WTC11 (cell line): Measurements from ENCODE around the gene UMAD1.

Experiments
- CBFB ChIP-seq: sonication (generic); formaldehyde crosslinking; IDR thresholded peaks from 2 replicates; pipeline ENCODE4 v1.8.1; 2022; ENCODE audit warnings: mild to moderate bottlenecking, low read depth, missing genetic modification reagents
- CTCF ChIP-seq: fragments of 200-600 bp; IDR thresholded peaks from 2 replicates; pipeline ENCODE4 v1.8.0; 2022; ENCODE audit warnings: antibody characterized with exemption
- ESRRA ChIP-seq: sonication (generic); formaldehyde crosslinking; IDR thresholded peaks from 2 replicates; pipeline ENCODE4 v1.8.1; 2022; ENCODE audit warnings: mild to moderate bottlenecking, missing genetic modification reagents, borderline replicate concordance
- MYBL2 ChIP-seq: sonication (generic); formaldehyde crosslinking; IDR thresholded peaks from 2 replicates; pipeline ENCODE4 v1.8.1; 2023; ENCODE audit warnings: mild to moderate bottlenecking, moderate library complexity, missing genetic modification reagents
- RORB ChIP-seq: fragments of 250-450 bp; sonication (Bioruptor Pico); IDR thresholded peaks from 2 replicates; pipeline ENCODE4 v1.9.0; 2021; ENCODE audit warnings: mild to moderate bottlenecking
- TP53 ChIP-seq: sonication (generic); formaldehyde crosslinking; IDR thresholded peaks from 2 replicates; pipeline ENCODE4 v1.8.1; 2023; ENCODE audit warnings: mild to moderate bottlenecking, missing genetic modification reagents
- USF2 ChIP-seq: sonication (generic); formaldehyde crosslinking; IDR thresholded peaks from 2 replicates; pipeline ENCODE4 v1.8.1; 2023; ENCODE audit warnings: mild to moderate bottlenecking, missing genetic modification reagents, moderate library complexity
- ZBTB43 ChIP-seq: sonication (generic); formaldehyde crosslinking; IDR thresholded peaks from 2 replicates; pipeline ENCODE4 v1.8.1; 2023; ENCODE audit warnings: mild to moderate bottlenecking, missing genetic modification reagents
- ZNF281 ChIP-seq: sonication (generic); formaldehyde crosslinking; IDR thresholded peaks from 2 replicates; pipeline ENCODE4 v1.8.0; 2023; ENCODE audit warnings: mild to moderate bottlenecking, missing genetic modification reagents
- ZNF512 ChIP-seq: sonication (generic); formaldehyde crosslinking; IDR thresholded peaks from 2 replicates; pipeline ENCODE4 v1.8.1; 2022; ENCODE audit warnings: missing genetic modification reagents, borderline replicate concordance

GRCh38 chr7:7766671-7767070 lies 126.1 kb downstream of the UMAD1 start:
- no peak for TF ChIP-seq ZBTB43 (CRISPR knock-in tag)
- TF ChIP-seq CTCF = no peak
- TF ChIP-seq ZNF512 (CRISPR knock-in tag) = no peak
- TF ChIP-seq USF2 (CRISPR knock-in tag) = no peak
- TF ChIP-seq MYBL2 (CRISPR knock-in tag) = no peak
- no peak for TF ChIP-seq TP53
- TF ChIP-seq RORB (CRISPR knock-in tag) = no peak
- no peak for TF ChIP-seq ESRRA (CRISPR knock-in tag)
- no peak for TF ChIP-seq CBFB (CRISPR knock-in tag)
- TF ChIP-seq ZNF281 (CRISPR knock-in tag) = no peak
